SK-N-SH (cell line): ENCODE measurements around the gene ANKRD2. TPM values are rescaled to one million over a fixed set of nuclear protein-coding genes. Genes with fewer than 3 reads are reported as not detected.

Source experiments
- CTCF ChIA-PET: fragments of 300-600, 350-600 bp; formaldehyde crosslinking; extraction: SDS; loops from one replicate; lab custom pipeline; 2021; lab: Yijun Ruan, JAX
- POLR2A ChIA-PET: fragments of 350-600 bp; sonication (Branson Sonifier 250); formaldehyde crosslinking; extraction: SDS; loops from one replicate; lab custom pipeline; 2020; ENCODE audit warnings: antibody characterized with exemption, inconsistent platforms; lab: Yijun Ruan, JAX
- DNase-seq: peaks from one replicate; pipeline ENCODE4 v3.0.0; 2012
- H2AFZ ChIP-seq: fragments of 200-600 bp; sonication (generic); 2 replicates; pipeline ENCODE4 v1.8.1; 2016; ENCODE audit warnings: antibody characterized with exemption, mild to moderate bottlenecking, low read depth
- H3F3A ChIP-seq: fragments of 200-600 bp; sonication (generic); replicated peaks from 2 replicates; pipeline ENCODE3; 2016; ENCODE audit warnings: antibody characterized with exemption, mild to moderate bottlenecking; ENCODE audit not compliant: insufficient read depth
- H3K27ac ChIP-seq, 2 experiments: fragments of 200-500 bp in 1 of 2; fragments of 200-600 bp in 1 of 2; sonication (Bioruptor generic) in 1 of 2; sonication (generic), shearing (Covaris generic) in 1 of 2; 2 replicates each; pipeline versions ENCODE4 v1.5.1 to v1.6.1; 2014 to 2016; ENCODE audit warnings: low read depth in 2 of 2, inconsistent platforms in 1 of 2, low read length in 1 of 2, mild to moderate bottlenecking in 1 of 2, mixed read lengths in 1 of 2
- H3K27me3 ChIP-seq: fragments of 200-600 bp; sonication (generic), shearing (Covaris generic); 2 replicates; pipeline ENCODE4 v1.6.1; 2016; ENCODE audit warnings: mixed run types; ENCODE audit not compliant: insufficient read depth
- H3K36me3 ChIP-seq, 2 experiments: fragments of 200-500 bp in 1 of 2; fragments of 200-600 bp in 1 of 2; sonication (Bioruptor generic) in 1 of 2; sonication (generic) in 1 of 2; replicated peaks in 1 of 2; 2 replicates each; pipeline versions ENCODE3 to v1.5.1; 2014 to 2016; ENCODE audit warnings: low read length in 1 of 2, mild to moderate bottlenecking in 1 of 2; ENCODE audit not compliant: insufficient read depth in 2 of 2, control insufficient read depth in 1 of 2
- H3K4me1 ChIP-seq, 2 experiments: fragments of 200-500 bp in 1 of 2; fragments of 200-600 bp in 1 of 2; sonication (Bioruptor generic) in 1 of 2; sonication (generic), shearing (Covaris generic) in 1 of 2; 2 replicates each; pipeline versions ENCODE4 v1.5.1 to v1.6.1; 2014 to 2016; ENCODE audit warnings: low read depth in 1 of 2, low read length in 1 of 2, mixed run types in 1 of 2; ENCODE audit not compliant: insufficient read depth in 2 of 2, control insufficient read depth in 1 of 2
- H3K4me2 ChIP-seq: fragments of 200-600 bp; sonication (generic), shearing (Covaris generic); 2 replicates; pipeline ENCODE4 v1.6.1; 2017; ENCODE audit warnings: mixed run types
- H3K4me3 ChIP-seq, 2 experiments: fragments of 200-500 bp in 1 of 2; fragments of 200-600 bp in 1 of 2; sonication (Bioruptor generic) in 1 of 2; sonication (generic), shearing (Covaris generic) in 1 of 2; 2 replicates each; pipeline versions ENCODE4 v1.5.1 to v1.8.1; 2014 to 2016; ENCODE audit warnings: low read depth in 2 of 2, inconsistent platforms in 1 of 2, low read length in 1 of 2, mild to moderate bottlenecking in 1 of 2, mixed read lengths in 1 of 2, moderate library complexity in 1 of 2
- H3K79me2 ChIP-seq: fragments of 200-600 bp; sonication (generic); 2 replicates; pipeline ENCODE4 v1.8.1; 2017; ENCODE audit warnings: mild to moderate bottlenecking; ENCODE audit not compliant: insufficient read depth
- H3K9ac ChIP-seq: fragments of 200-600 bp; sonication (generic); 2 replicates; pipeline ENCODE4 v1.6.1; 2017; ENCODE audit warnings: mixed run types
- H3K9me2 ChIP-seq: fragments of 200-600 bp; sonication (generic); 2 replicates; pipeline ENCODE4 v1.6.1; 2017; ENCODE audit warnings: mixed run types
- H3K9me3 ChIP-seq: fragments of 200-600 bp; sonication (generic); 2 replicates; pipeline ENCODE4 v1.6.1; 2017; ENCODE audit warnings: mixed run types, mild to moderate bottlenecking, moderate library complexity
- H4K20me1 ChIP-seq: fragments of 200-600 bp; sonication (generic); 2 replicates; pipeline ENCODE4 v1.6.1; 2017; ENCODE audit warnings: mild to moderate bottlenecking, mixed run types; ENCODE audit not compliant: insufficient read depth
- FOSL2 ChIP-seq: IDR thresholded peaks from 2 replicates; pipeline ENCODE4 v1.4.0; 2012; ENCODE audit warnings: low read depth, mild to moderate bottlenecking, moderate library complexity, borderline replicate concordance
- GATA2 ChIP-seq: sonication (generic); formaldehyde crosslinking; IDR thresholded peaks from 2 replicates; pipeline ENCODE4 v1.5.0; 2020; ENCODE audit warnings: mild to moderate bottlenecking, missing genetic modification reagents
- JUND ChIP-seq: IDR thresholded peaks from 2 replicates; pipeline ENCODE4 v1.4.0; 2012
- MEF2A ChIP-seq: IDR thresholded peaks from 2 replicates; pipeline ENCODE4 v1.4.0; 2012; ENCODE audit warnings: low read depth, borderline replicate concordance
- MXI1 ChIP-seq: IDR thresholded peaks from 2 replicates; pipeline ENCODE4 v1.6.1; 2012; ENCODE audit warnings: mild to moderate bottlenecking, low read depth, low read length, improper control_type of control experiment
- NRF1 ChIP-seq: IDR thresholded peaks from 2 replicates; pipeline ENCODE4 v1.6.1; 2012; ENCODE audit warnings: low read depth, mild to moderate bottlenecking, low read length
- POLR2AphosphoS5 ChIP-seq: IDR thresholded peaks from 2 replicates; pipeline ENCODE4 v1.6.1; 2012; ENCODE audit warnings: low read depth, low read length
- RAD21 ChIP-seq: IDR thresholded peaks from 2 replicates; pipeline ENCODE4 v1.6.1; 2012; ENCODE audit warnings: mild to moderate bottlenecking, low read length
- RCOR1 ChIP-seq: fragments of 150-350 bp; IDR thresholded peaks from 2 replicates; pipeline ENCODE4 v1.6.1; 2017; ENCODE audit warnings: antibody characterized with exemption, low read length
- TCF12 ChIP-seq: IDR thresholded peaks from 2 replicates; pipeline ENCODE4 v1.4.0; 2012
- WGBS: methylation state at CpG from one replicate; pipeline ENCODE4 v1.1.6; 2017; ENCODE audit warnings: low lambda C conversion rate; 5-methylcytosine and 5-hydroxymethylcytosine counted together
- polyA plus RNA-seq, 3 experiments: library from polyadenylated mRNA; depleted of rRNA; stranded (reverse); fragments of >200 nt; gene quantifications; 2 replicates each; pipeline ENCODE4 v1.2.3, GENCODE V29; 2012
- TF ChIP-seq, protein P1 (sequence below): IDR thresholded peaks from 2 replicates; pipeline ENCODE4; 2012
- TF ChIP-seq, protein P2 (sequence below): fragments of 150-350 bp; IDR thresholded peaks from 2 replicates; pipeline ENCODE4 v1.6.1; 2016; ENCODE audit warnings: mild to moderate bottlenecking, low read depth, low read length
- TF ChIP-seq, protein P3 (sequence below): IDR thresholded peaks from 2 replicates; pipeline ENCODE4 v1.6.1; 2012; ENCODE audit warnings: mild to moderate bottlenecking, low read depth, low read length, moderate library complexity
- TF ChIP-seq, protein P4 (sequence below): IDR thresholded peaks from 2 replicates; pipeline ENCODE4 v1.4.0; 2012; ENCODE audit warnings: low read depth, borderline replicate concordance
- TF ChIP-seq, protein P5 (sequence below): fragments of 150-350 bp; IDR thresholded peaks from 2 replicates; pipeline ENCODE4 v1.6.1; 2017; ENCODE audit warnings: antibody characterized with exemption, low read length, low read depth, borderline replicate concordance
- TF ChIP-seq, protein P6 (sequence below): fragments of 200-600 bp; sonication (generic); IDR thresholded peaks from 2 replicates; pipeline ENCODE4 v1.6.1; 2017; ENCODE audit warnings: antibody characterized with exemption, mild to moderate bottlenecking, moderate library complexity

The ANKRD2 gene
- polyA plus RNA-seq, 1 of the 3 experiments (the other 2 are of a cell fraction) = 0.72 TPM

DNA sequence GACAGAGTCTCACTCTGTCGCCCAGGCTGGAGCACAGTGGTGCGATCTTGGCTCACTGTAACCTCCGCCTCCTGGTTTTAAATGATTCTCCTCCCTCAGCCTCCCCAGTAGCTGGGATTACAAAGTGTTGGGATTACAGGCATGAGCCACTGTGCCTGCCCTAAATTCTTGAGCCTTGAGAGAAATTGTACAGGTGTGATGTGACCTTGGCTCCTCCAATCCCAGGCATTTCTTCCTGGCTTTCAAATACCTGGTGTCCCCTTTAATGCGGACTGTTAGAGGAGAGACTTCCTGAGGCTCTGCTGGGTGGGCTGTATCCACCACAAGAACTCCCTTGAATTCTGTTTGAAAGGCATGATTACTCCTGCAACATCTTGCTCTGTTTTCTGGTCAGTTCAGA is 45.7 kb downstream of the ANKRD2 start:
- 92% methylated on average over 4 of the region's 4 CpGs for WGBS
- Histone ChIP-seq H4K20me1 (no peaks in the 10 kb centered on the region), H3K9ac (no peak overlapping the region), H3K27me3 (no peaks in the 10 kb centered on the region), H3F3A (no peaks in the 10 kb centered on the region), H3K9me3 (no peaks in the 10 kb centered on the region), H3K4me1 (no peaks in the 10 kb centered on the region; a peak in 1 of 4 replicates), H3K4me3 (no peak overlapping the region), H3K36me3 (no peaks in the 10 kb centered on the region), H3K4me2 (no peak overlapping the region), H3K27ac (no peak overlapping the region), H2AFZ (no peak overlapping the region), H3K79me2 (no peaks in the 10 kb centered on the region), H3K9me2 (no peaks in the 10 kb centered on the region)
- ChIA-PET CTCF (interaction anchor here (1.2 kb wide), 1 partner anchor 29 kb away, joined by 5 read pairs; no protein-coding TSS in a partner anchor), POLR2A (no interaction called here)
- no peak for TF ChIP-seq NRF1
- TF ChIP-seq, protein P1, sequence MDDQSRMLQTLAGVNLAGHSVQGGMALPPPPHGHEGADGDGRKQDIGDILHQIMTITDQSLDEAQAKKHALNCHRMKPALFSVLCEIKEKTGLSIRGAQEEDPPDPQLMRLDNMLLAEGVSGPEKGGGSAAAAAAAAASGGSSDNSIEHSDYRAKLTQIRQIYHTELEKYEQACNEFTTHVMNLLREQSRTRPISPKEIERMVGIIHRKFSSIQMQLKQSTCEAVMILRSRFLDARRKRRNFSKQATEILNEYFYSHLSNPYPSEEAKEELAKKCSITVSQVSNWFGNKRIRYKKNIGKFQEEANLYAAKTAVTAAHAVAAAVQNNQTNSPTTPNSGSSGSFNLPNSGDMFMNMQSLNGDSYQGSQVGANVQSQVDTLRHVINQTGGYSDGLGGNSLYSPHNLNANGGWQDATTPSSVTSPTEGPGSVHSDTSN = no peak
- TF ChIP-seq, protein P2, sequence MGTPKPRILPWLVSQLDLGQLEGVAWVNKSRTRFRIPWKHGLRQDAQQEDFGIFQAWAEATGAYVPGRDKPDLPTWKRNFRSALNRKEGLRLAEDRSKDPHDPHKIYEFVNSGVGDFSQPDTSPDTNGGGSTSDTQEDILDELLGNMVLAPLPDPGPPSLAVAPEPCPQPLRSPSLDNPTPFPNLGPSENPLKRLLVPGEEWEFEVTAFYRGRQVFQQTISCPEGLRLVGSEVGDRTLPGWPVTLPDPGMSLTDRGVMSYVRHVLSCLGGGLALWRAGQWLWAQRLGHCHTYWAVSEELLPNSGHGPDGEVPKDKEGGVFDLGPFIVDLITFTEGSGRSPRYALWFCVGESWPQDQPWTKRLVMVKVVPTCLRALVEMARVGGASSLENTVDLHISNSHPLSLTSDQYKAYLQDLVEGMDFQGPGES = no peak
- no peak for TF ChIP-seq JUND
- no peak for TF ChIP-seq FOSL2
- DNase-seq = no peak

DNA sequence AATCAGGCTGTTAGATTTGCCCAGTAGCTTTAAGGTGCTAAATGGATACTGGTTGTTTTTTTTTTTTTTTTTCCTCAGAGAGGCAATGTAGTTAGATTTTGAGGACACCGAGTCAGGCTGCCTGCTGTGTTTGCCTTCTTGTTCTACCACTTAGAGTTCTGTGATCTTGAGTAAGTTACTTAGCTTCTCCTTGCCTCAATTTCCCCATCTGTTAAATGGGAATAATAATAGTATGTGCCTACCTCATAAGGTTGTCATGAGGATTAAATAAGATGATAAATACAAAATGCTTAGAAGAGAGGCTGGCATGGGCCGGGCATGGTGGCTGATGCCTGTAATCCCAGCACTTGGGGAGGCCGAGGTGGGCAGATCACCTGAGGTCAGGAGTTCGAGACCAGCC is 46.2 kb downstream of the ANKRD2 start:
- no peak overlapping the region for H3K9ac ChIP-seq
- 86% methylated on average over 4 of the region's 4 CpGs for WGBS

More for the DNA sequence above, 46.2 kb downstream of the ANKRD2 start:
- no peak overlapping the region for H3K4me2 ChIP-seq
- H3K27me3 ChIP-seq = no peaks in the 10 kb centered on the region
- no peaks in the 10 kb centered on the region for H3K36me3 ChIP-seq
- no peaks in the 10 kb centered on the region for H4K20me1 ChIP-seq
- H3K27ac ChIP-seq = no peak overlapping the region
- no peak for TF ChIP-seq NRF1
- TF ChIP-seq, protein P3, sequence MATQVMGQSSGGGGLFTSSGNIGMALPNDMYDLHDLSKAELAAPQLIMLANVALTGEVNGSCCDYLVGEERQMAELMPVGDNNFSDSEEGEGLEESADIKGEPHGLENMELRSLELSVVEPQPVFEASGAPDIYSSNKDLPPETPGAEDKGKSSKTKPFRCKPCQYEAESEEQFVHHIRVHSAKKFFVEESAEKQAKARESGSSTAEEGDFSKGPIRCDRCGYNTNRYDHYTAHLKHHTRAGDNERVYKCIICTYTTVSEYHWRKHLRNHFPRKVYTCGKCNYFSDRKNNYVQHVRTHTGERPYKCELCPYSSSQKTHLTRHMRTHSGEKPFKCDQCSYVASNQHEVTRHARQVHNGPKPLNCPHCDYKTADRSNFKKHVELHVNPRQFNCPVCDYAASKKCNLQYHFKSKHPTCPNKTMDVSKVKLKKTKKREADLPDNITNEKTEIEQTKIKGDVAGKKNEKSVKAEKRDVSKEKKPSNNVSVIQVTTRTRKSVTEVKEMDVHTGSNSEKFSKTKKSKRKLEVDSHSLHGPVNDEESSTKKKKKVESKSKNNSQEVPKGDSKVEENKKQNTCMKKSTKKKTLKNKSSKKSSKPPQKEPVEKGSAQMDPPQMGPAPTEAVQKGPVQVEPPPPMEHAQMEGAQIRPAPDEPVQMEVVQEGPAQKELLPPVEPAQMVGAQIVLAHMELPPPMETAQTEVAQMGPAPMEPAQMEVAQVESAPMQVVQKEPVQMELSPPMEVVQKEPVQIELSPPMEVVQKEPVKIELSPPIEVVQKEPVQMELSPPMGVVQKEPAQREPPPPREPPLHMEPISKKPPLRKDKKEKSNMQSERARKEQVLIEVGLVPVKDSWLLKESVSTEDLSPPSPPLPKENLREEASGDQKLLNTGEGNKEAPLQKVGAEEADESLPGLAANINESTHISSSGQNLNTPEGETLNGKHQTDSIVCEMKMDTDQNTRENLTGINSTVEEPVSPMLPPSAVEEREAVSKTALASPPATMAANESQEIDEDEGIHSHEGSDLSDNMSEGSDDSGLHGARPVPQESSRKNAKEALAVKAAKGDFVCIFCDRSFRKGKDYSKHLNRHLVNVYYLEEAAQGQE = no peak
- TF ChIP-seq RAD21 = no peak
- TF ChIP-seq, protein P4, sequence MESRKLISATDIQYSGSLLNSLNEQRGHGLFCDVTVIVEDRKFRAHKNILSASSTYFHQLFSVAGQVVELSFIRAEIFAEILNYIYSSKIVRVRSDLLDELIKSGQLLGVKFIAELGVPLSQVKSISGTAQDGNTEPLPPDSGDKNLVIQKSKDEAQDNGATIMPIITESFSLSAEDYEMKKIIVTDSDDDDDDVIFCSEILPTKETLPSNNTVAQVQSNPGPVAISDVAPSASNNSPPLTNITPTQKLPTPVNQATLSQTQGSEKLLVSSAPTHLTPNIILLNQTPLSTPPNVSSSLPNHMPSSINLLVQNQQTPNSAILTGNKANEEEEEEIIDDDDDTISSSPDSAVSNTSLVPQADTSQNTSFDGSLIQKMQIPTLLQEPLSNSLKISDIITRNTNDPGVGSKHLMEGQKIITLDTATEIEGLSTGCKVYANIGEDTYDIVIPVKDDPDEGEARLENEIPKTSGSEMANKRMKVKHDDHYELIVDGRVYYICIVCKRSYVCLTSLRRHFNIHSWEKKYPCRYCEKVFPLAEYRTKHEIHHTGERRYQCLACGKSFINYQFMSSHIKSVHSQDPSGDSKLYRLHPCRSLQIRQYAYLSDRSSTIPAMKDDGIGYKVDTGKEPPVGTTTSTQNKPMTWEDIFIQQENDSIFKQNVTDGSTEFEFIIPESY = no peak
- no peak for TF ChIP-seq RCOR1
- TF ChIP-seq, protein P5, sequence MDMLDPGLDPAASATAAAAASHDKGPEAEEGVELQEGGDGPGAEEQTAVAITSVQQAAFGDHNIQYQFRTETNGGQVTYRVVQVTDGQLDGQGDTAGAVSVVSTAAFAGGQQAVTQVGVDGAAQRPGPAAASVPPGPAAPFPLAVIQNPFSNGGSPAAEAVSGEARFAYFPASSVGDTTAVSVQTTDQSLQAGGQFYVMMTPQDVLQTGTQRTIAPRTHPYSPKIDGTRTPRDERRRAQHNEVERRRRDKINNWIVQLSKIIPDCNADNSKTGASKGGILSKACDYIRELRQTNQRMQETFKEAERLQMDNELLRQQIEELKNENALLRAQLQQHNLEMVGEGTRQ = no peak
- TF ChIP-seq MXI1 = no peak
- TF ChIP-seq GATA2 (CRISPR knock-in tag) = no peak
- TF ChIP-seq, protein P6, sequence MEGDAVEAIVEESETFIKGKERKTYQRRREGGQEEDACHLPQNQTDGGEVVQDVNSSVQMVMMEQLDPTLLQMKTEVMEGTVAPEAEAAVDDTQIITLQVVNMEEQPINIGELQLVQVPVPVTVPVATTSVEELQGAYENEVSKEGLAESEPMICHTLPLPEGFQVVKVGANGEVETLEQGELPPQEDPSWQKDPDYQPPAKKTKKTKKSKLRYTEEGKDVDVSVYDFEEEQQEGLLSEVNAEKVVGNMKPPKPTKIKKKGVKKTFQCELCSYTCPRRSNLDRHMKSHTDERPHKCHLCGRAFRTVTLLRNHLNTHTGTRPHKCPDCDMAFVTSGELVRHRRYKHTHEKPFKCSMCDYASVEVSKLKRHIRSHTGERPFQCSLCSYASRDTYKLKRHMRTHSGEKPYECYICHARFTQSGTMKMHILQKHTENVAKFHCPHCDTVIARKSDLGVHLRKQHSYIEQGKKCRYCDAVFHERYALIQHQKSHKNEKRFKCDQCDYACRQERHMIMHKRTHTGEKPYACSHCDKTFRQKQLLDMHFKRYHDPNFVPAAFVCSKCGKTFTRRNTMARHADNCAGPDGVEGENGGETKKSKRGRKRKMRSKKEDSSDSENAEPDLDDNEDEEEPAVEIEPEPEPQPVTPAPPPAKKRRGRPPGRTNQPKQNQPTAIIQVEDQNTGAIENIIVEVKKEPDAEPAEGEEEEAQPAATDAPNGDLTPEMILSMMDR = no peak
- no peak for TF ChIP-seq POLR2AphosphoS5
- no peak for TF ChIP-seq MEF2A
- TF ChIP-seq TCF12 = no peak
- TF ChIP-seq JUND = no peak
- ChIA-PET CTCF (interaction anchor here (0.7 to 1.2 kb wide), 2 partner anchors 9 to 28 kb away, joined by 3 to 5 read pairs; no protein-coding TSS in a partner anchor), POLR2A (no interaction called here)
- H3K9me2 ChIP-seq = no peaks in the 10 kb centered on the region
- H2AFZ ChIP-seq = no peak overlapping the region
- no peaks in the 10 kb centered on the region for H3F3A ChIP-seq
- H3K79me2 ChIP-seq = no peaks in the 10 kb centered on the region
- no peak overlapping the region for H3K4me3 ChIP-seq
- no peak for DNase-seq
- no peaks in the 10 kb centered on the region for H3K9me3 ChIP-seq
- no peaks in the 10 kb centered on the region; a peak in 1 of 4 replicates for H3K4me1 ChIP-seq
